NCI-H1930 (cell line): ENCODE measurements around the gene ZDHHC18.
"Not testable (repeated sequence)": the region's sequence is repeated elsewhere in the genome, so short reads cannot be mapped to it uniquely, and the experiment has no call there.

Experiments used
- DNase-seq, 2 experiments: peaks; one replicate each; lab custom pipeline; 2025; lab: John Stamatoyannopoulos, UW

ZDHHC18 gene

GRCh38 chr1:26791626-26792025 is 34.9 kb upstream of the ZDHHC18 start:
- DNase-seq, result no peak

DNA sequence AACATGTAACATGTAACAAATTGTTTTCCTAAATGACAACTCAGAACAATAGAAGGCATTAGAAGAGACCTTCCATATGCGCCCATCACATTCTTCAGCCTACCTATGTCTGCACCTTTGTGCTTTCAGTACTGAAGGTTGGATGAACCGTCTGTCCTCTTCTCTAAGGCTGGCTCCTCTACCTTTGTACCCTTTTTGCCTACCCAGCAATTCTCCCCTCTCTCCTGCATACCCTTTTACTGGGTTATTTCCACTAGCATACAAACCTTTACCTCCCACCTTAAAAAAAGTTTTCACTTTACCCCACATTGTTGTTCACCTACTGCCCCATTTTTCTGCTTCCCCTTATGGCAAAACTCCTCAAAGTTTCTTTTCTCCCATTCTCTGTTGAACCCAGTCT is 33.6 kb upstream of the ZDHHC18 start:
- DNase-seq, result no peak

GRCh38 chr1:26794391-26794790 is 32.1 kb upstream of the ZDHHC18 start:
- DNase-seq, result no peak

GRCh38 chr1:26797627-26798026 is 28.9 kb upstream of the ZDHHC18 start:
- no peak for DNase-seq

DNA sequence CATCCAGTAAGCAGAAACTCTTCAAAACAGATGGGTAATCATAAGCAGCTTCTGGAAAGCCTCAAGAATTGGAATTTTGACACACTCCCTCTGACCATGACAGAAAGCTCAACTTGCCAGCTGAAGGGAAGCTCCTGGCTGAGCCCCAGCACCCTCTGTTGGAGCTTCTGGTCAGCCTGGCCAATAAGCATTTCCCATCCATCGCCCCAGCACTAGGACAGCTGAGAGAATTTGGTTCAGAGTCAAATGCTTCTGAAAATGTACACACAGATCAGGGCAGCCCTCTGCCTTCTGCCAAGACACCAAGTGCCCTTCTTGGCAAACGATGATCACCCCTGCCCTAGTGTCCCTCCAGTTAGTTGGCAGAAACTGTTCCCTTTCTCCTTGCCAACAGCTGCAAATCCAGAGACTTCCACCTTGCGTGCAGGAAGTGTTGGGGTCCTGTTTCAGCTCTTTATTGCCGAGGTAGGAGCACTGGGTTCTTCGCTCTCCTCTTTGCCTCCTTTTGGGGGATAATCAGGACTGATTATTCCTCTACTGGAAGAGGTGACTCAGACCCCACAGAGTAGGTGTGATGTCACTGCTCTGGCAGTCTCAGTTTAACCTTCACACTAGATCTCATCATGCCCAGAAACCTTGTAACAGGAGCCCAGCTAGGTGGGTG is 26.9 kb upstream of the ZDHHC18 start:
- DNase-seq, result no peak

GRCh38 chr1:26803932-26804331 is 22.6 kb upstream of the ZDHHC18 start:
- DNase-seq, result not testable (repeated sequence)

DNA sequence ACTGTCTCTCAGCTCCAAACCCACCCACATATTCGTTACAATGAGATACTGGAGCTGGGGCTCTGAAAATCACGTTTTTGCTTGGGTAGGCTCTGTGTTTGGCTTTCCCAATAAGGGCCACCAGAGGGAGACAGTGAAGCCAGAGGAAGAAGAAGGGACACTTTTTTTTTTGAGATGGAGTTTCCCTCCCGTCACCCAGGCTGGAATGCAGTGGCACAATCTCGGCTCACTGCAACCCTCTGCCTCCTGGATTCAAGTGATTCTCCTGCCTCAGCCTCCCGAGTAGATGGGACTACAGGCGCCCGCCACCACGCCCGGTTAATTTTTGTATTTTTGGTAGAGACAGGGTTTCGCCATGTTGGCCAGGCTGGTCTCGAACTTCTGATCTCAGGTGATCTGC is 16.4 kb upstream of the ZDHHC18 start:
- DNase-seq, result peak; percentile 11 to 26

GRCh38 chr1:26811057-26811456 is 15.4 kb upstream of the ZDHHC18 start:
- no peak for DNase-seq

DNA sequence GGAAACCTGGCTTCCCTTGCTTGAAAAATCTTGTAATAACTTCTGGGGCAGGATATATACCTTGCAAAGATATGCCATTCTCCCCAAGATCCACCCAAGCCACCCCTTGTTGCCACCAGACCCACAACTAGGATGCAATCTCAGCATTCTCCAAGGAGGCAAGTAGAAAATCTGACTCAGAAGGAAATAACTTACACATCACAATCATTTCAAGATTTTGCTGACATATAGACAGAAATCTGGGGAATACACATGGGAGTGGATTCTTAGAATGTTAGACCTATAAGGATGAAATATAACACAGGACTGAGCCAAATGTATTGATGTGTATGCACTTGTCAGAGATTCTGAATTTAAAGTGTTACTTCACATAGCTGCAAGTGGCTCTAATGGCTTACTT is 14.8 kb upstream of the ZDHHC18 start:
- no peak for DNase-seq

DNA sequence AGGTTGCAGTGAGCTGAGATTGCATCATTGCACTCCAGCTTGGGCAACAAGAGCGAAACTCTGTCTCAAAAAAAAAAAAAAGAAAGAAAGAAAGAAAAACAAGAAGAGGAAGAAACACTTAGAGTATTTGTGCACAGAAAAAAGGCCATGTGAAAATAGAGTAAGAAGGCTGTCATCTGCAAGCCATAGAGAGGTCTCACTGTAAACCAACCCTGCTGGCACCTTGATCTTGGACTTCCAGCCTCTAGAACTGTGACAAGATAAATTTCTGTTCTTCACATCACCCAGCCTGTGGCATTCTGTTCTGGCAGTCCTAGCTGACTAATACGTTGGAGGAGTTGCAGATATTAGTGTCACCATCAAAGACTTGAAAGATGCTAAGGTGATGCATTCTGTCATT is 12.1 kb upstream of the ZDHHC18 start:
- DNase-seq, result no peak

DNA sequence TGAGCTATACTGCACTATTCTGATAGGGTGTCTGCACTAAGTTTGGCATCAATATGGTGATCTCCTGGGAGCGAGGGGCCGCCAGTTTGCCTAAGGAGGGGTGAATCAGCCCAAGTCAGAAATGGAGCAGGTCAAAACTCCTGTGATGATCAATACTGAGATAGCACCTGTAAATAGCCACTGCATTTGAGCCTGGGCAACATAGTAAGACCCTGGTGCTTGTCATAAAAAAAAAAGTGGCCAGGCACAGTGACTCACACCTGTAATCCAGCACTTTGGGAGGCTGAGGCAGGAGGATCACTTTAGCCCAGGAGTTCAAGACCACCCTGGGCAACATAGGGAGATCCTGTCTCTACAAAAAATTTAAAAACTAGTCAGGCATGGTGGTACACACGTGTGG is 11.6 kb upstream of the ZDHHC18 start:
- no peak for DNase-seq

DNA sequence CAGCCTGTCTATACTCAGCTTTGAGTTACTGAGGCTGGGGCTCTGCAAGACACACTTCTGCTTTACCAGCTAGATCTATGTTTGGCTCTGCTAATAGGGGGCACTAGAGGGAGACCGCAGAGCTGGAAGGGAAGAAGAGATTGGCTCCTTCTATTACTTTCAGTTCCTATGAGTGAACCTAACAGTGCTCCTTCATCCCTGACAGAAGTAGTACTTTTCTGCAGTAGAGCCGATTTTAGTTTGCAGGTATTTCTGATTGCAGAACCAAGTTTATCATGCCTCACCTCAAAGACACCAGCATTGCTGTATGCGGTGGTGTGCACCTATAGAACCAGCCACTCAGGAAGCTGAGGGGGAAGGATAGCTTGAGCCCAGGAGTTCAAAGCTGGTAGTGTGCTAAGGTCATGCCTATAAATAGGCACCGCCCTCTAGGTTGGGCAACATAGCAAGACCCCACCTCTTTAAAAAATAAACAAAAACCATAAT is 5.7 kb upstream of the ZDHHC18 start:
- DNase-seq, result no peak

DNA sequence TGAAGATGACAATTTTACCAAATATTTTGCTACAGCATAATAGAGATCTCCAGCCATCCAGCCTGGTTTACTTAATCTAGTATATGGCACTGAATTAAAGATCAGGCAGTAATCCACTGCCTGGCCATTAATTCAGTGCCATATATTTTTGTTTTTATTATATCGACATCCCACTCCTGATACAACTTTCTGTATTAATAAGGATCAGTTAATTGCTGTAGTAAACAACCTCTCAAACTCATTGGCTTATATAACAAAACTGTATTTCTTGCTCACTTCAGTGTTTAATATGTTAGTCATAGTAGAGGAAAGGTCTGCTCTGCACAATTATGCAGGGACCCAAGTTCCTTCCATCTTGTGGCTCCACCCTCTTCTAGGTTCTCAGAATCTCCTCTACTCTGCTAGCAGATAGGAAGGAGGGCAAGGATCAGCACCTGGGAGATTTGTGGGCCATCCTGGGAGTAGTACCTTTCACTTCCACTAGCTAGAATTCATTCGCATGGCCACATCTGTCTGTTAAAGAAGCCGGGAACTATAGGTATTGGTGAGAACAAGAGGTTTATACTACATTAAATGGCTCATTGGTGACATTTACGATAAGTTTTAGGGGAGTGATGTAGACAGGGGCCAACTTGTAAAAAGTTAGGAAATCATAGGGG is 3.6 kb upstream of the ZDHHC18 start:
- no peak for DNase-seq

DNA sequence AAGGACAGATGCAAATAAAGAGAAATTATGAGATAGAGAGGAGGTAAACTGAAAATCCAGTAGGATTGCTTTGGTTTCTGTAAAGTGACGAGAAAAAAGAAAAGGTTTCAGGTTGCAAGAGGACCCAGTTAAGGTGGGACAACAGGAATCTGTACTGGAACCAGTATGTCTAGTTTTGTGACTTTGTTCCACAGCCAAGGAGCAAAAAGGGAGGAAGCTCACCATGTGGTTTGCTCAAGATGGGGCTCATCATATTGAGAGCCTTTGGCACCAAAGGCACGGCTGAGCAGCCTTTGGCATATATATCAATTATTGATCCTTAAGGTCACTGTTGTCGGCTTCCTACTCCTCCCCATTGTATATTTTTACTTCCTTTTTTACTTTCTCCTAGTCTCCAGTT is 1.8 kb upstream of the ZDHHC18 start:
- no peak for DNase-seq

- no peak for DNase-seq
Measured at GRCh38 chr1:26827106-26827604, 667 bp downstream of the ZDHHC18 start.

DNA sequence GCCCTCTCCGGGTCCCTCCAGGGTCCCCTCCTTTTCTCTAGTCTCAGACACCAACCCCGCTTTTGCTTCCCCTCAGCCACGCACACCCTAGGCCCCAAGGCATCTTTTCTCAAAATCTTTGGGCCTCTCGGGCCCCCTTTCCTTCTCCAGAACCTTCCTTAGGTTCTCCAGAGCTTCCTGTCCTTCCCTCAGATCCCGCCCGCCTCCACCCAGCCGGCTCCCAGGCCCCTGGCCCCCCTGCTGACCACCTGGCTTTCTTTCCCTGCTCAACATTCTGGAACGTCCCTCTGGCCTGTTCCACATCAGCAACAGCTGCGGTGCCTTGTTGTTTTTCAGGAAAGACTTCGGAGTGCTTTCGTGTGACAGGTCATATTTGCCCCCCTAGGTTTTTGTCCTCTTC is 1.2 kb downstream of the ZDHHC18 start:
- DNase-seq, result no peak

- DNase-seq, result no peak
Measured at GRCh38 chr1:26828411-26828991, 2.0 kb downstream of the ZDHHC18 start.

- no peak for DNase-seq
Measured at GRCh38 chr1:26829184-26829911, 2.9 kb downstream of the ZDHHC18 start.

DNA sequence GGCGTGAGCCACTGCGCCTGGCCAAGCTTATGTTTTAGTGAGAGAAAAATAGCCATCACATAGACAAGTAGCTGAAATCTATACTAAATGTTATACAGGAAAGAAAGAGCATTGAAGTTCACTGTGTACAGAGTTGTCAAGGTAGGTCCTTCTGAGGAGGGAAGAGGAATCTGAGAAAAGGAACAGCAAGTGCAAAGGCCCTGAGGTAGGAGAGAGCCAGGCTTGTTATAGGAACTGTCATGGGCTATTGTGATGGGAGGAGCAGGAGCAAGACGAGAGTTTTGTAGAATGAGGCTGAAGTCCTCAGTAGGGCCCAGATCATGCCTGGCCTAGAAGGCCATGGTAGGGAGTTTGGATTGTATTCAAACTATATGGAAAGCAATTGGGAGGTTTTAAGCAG is 4.6 kb downstream of the ZDHHC18 start:
- no peak for DNase-seq

- DNase-seq, result no peak
Measured at GRCh38 chr1:26831546-26832248, 5.2 kb downstream of the ZDHHC18 start.

DNA sequence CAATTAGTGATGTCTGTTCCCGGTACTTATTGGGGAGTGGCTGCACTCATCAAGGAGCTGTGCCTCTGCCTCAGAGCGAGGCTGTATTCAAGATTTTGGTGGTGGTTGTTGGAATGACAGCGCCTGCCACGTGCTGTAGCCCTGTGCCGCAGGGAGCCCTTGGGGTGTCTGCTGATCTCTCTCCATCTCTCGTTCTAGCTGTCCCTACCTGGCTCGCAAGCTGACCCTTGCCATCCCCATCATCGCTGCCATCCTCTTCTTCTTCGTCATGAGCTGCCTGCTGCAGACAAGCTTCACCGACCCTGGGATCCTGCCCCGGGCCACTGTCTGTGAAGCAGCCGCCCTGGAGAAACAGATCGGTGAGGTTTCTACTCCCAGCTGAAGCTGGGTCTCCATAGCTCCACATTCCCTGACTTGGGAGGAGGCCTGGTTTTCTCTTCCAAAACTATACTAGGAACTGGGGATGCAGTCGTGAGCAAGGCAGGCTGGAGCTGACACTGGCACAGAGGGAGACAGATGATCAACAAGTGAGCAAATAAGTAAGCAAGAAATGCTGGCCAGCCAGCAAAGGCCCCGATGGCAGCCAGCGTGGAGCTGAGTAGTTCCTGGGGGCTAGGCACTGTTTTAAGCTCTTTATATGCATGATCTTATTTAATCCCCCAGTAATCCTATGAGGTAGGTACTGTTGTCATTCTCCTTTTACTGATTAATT is 5.9 kb downstream of the ZDHHC18 start:
- no peak for DNase-seq
